22Rv1 (cell line): ENCODE results near the gene SAMD8.

Source experiments
- CTCF ChIP-seq: fragments of 450-650 bp; IDR thresholded peaks from 2 replicates; pipeline ENCODE4 v1.5.1; 2017; ENCODE audit warnings: mild to moderate bottlenecking
- ZFX ChIP-seq: fragments of 450-650 bp; IDR thresholded peaks from 2 replicates; pipeline ENCODE4 v1.6.1; 2017; ENCODE audit warnings: antibody characterized with exemption, borderline replicate concordance

GRCh38 chr10:75166623-75166972 is 55.1 kb downstream of the SAMD8 start:
- no peak for TF ChIP-seq CTCF
- no peak for TF ChIP-seq ZFX
